Liver (tissue), 9 donors: ENCODE data around the gene KCNQ1. TPM values are rescaled to one million over a fixed set of nuclear protein-coding genes. Genes with fewer than 3 reads are reported as not detected.

Source experiments
- DNase-seq: peaks from one replicate; pipeline ENCODE4 v3.0.0-alpha.2; 2017; ENCODE audit warnings: low spot score
- H3K27ac ChIP-seq, 2 donors: one replicate each; pipeline ENCODE4 v1.7.0; 2013; ENCODE audit warnings: inconsistent platforms in 2 of 2, low read length in 2 of 2, control low read depth in 1 of 2, low read depth in 1 of 2, mild to moderate bottlenecking in 1 of 2
- H3K27me3 ChIP-seq, 4 donors: one replicate each; pipeline versions ENCODE4 v1.6.1 to v1.7.0; 2013; ENCODE audit warnings: low read length in 3 of 4, inconsistent platforms in 1 of 4, mild to moderate bottlenecking in 1 of 4, moderate library complexity in 1 of 4; ENCODE audit not compliant: control insufficient read depth in 4 of 4, insufficient read depth in 4 of 4
- H3K36me3 ChIP-seq, 4 donors: one replicate each; pipeline versions ENCODE4 v1.6.1 to v1.7.0; 2013; ENCODE audit warnings: low read length in 3 of 4, mild to moderate bottlenecking in 3 of 4, low read depth in 1 of 4, moderate library complexity in 1 of 4; ENCODE audit not compliant: control insufficient read depth in 4 of 4, insufficient read depth in 3 of 4
- H3K4me1 ChIP-seq, 4 donors: one replicate each; pipeline versions ENCODE4 v1.6.1 to v1.7.0; 2013; ENCODE audit warnings: low read length in 3 of 4, mild to moderate bottlenecking in 3 of 4, moderate library complexity in 1 of 4; ENCODE audit not compliant: control insufficient read depth in 4 of 4, insufficient read depth in 4 of 4
- H3K4me3 ChIP-seq, 3 donors: one replicate each; pipeline versions ENCODE4 v1.6.1 to v1.7.0; 2013; ENCODE audit warnings: low read length in 3 of 3, control low read depth in 1 of 3, low read depth in 1 of 3, mild to moderate bottlenecking in 1 of 3
- H3K9ac ChIP-seq, 2 donors: one replicate each; pipeline ENCODE4 v1.7.0; 2013; ENCODE audit warnings: low read length in 2 of 2, mild to moderate bottlenecking in 2 of 2, moderate library complexity in 2 of 2, control low read depth in 1 of 2, low read depth in 1 of 2
- H3K9me3 ChIP-seq, 4 donors: one replicate each; pipeline versions ENCODE4 v1.6.1 to v1.7.0; 2013; ENCODE audit warnings: low read length in 3 of 4; ENCODE audit not compliant: control insufficient read depth in 4 of 4
- ATF3 ChIP-seq: IDR thresholded peaks from 2 replicates; pipeline ENCODE4 v1.6.1; 2016; ENCODE audit warnings: antibody characterized with exemption
- EGR1 ChIP-seq, 2 donors: IDR thresholded peaks; 2 replicates each; pipeline ENCODE4 v1.6.1; 2016 to 2018; ENCODE audit warnings: antibody characterized with exemption in 2 of 2, low read depth in 2 of 2
- FOXA1 ChIP-seq: IDR thresholded peaks from 2 replicates; pipeline ENCODE4 v1.6.1; 2016; ENCODE audit warnings: antibody characterized with exemption
- GABPA ChIP-seq, 2 donors: IDR thresholded peaks in 1 of 2; conservative IDR thresholded peaks in 1 of 2; 2 replicates each; pipeline ENCODE4 v1.6.1; 2016; ENCODE audit warnings: antibody characterized with exemption in 2 of 2, mild to moderate bottlenecking in 1 of 2, moderate library complexity in 1 of 2
- HNF4A ChIP-seq, 2 donors: conservative IDR thresholded peaks; 2 replicates each; pipeline ENCODE4 v1.6.1; 2016; ENCODE audit warnings: antibody characterized with exemption in 2 of 2, mild to moderate bottlenecking in 2 of 2
- HNF4G ChIP-seq: IDR thresholded peaks from 2 replicates; pipeline ENCODE4 v1.6.1; 2016; ENCODE audit warnings: antibody characterized with exemption
- JUND ChIP-seq, 2 donors: IDR thresholded peaks; 2 replicates each; pipeline ENCODE4 v1.6.1; 2016; ENCODE audit warnings: antibody characterized with exemption in 2 of 2
- MAX ChIP-seq: IDR thresholded peaks from 2 replicates; pipeline ENCODE4 v1.6.1; 2016; ENCODE audit warnings: antibody characterized with exemption
- NR2F2 ChIP-seq: IDR thresholded peaks from 2 replicates; pipeline ENCODE4 v1.6.1; 2016; ENCODE audit warnings: antibody characterized with exemption
- RAD21 ChIP-seq, 2 donors: IDR thresholded peaks; 2 replicates each; pipeline ENCODE4 v1.6.1; 2016; ENCODE audit warnings: antibody characterized with exemption in 2 of 2, mild to moderate bottlenecking in 2 of 2
- SP1 ChIP-seq: IDR thresholded peaks from 2 replicates; pipeline ENCODE4 v1.6.1; 2018; ENCODE audit warnings: antibody characterized with exemption, mild to moderate bottlenecking
- WGBS: extraction: QIAGEN DNeasy Blood & Tissue Kit; methylation state at CpG from one replicate; pipeline ENCODE4 v1.1.7; 2013; 5-methylcytosine and 5-hydroxymethylcytosine counted together
- polyA plus RNA-seq, 2 donors: library from polyadenylated mRNA; stranded (reverse) in 1 of 2; unstranded in 1 of 2; fragments of 200-250 nt in 1 of 2; fragments of >200 nt in 1 of 2; fragmentation: Nextera tagmentation in 1 of 2; extraction: Ambion mirVana in 1 of 2; gene quantifications; one replicate each; pipeline versions ENCODE4 v1.2.1 to v1.2.3, GENCODE V29; 2013 to 2015
- total RNA-seq, 2 donors: library from RNA; depleted of rRNA; stranded (reverse); fragments of >200 nt; gene quantifications; one replicate each; pipeline ENCODE4 v1.2.3, GENCODE V29; 2014
- TF ChIP-seq, protein P1 (sequence below): IDR thresholded peaks from 2 replicates; pipeline ENCODE4 v1.6.1; 2016; ENCODE audit warnings: antibody characterized with exemption, mild to moderate bottlenecking
- donor health status: healthy.
- donor health status: healthy.
- donor health status: healthy.
- donor health status: healthy.
- donor health status: healthy.

The KCNQ1 gene
- total and polyA plus RNA-seq, 4 donors: 0.31 to 2.2 (median 1.5) TPM

DNA sequence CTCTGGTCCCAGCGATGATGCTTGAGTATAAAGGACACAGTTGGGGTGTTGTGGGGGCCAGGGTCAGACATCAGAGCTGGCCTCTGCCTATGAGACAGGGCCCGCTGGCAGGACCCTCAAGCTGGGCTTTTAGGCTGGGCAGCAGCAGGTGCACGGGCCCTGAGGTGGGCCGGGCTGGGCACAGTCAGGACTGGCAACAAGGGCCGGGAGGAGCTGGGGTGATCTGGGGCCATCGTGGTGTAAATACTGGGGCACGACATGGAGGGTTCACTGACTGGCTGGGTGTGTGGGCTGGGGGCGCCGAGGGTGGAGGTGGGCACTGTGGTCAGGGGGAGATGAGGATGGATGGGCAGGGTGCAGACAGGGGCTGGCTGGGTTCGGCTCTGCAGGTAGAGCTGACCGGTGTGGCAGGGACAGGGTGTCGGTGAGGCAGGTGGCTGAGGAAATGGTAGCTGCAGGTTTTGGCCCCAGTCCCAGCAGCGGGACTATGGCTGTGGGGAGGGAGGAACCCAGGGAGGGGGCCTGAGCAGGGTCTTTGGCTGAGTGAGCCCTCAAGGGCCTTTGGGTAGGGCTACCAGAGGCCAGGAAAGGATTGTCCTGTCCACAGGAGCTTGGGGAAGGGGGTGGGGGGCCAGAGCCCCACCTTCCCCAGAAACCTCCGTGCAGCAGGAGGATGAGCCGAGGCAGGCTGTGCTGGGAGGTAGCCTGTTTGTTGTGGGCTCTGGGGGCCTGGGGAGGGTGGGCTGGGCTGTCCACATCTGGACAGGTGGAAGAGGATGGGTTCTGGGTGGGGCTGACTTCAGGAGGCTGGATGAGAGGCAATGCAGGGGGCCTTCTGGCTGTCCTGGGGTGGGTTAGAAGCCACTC lies 81.4 kb downstream of the KCNQ1 start:
- H3K27me3 ChIP-seq: peaks cover 0 to 6% (median 0%) of the 10 kb centered on the region in 4 donors
- 72% methylated on average over 15 of the region's 15 CpGs for WGBS
- H3K27ac ChIP-seq: no peak overlapping the region
- TF ChIP-seq RAD21 (IDR thresholded peaks at IDR 0.05) (no peak), NR2F2 (no peak), MAX (no peak), ATF3 (no peak), EGR1 (IDR thresholded peaks at IDR 0.05; ENCODE audit: low read depth in 2 of 2) (no peak), SP1 (no peak), JUND (IDR thresholded peaks at IDR 0.05) (no peak), GABPA (IDR thresholded peaks at IDR 0.05 in 1 of 2, conservative IDR thresholded peaks at IDR 0.05 in 1 of 2) (no peak), HNF4A (conservative IDR thresholded peaks at IDR 0.05) (no peak), FOXA1 (no peak)
- TF ChIP-seq, protein P1, sequence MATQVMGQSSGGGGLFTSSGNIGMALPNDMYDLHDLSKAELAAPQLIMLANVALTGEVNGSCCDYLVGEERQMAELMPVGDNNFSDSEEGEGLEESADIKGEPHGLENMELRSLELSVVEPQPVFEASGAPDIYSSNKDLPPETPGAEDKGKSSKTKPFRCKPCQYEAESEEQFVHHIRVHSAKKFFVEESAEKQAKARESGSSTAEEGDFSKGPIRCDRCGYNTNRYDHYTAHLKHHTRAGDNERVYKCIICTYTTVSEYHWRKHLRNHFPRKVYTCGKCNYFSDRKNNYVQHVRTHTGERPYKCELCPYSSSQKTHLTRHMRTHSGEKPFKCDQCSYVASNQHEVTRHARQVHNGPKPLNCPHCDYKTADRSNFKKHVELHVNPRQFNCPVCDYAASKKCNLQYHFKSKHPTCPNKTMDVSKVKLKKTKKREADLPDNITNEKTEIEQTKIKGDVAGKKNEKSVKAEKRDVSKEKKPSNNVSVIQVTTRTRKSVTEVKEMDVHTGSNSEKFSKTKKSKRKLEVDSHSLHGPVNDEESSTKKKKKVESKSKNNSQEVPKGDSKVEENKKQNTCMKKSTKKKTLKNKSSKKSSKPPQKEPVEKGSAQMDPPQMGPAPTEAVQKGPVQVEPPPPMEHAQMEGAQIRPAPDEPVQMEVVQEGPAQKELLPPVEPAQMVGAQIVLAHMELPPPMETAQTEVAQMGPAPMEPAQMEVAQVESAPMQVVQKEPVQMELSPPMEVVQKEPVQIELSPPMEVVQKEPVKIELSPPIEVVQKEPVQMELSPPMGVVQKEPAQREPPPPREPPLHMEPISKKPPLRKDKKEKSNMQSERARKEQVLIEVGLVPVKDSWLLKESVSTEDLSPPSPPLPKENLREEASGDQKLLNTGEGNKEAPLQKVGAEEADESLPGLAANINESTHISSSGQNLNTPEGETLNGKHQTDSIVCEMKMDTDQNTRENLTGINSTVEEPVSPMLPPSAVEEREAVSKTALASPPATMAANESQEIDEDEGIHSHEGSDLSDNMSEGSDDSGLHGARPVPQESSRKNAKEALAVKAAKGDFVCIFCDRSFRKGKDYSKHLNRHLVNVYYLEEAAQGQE: no peak
- H3K9ac ChIP-seq: no peak overlapping the region
- no peaks in the 10 kb centered on the region for H3K36me3 ChIP-seq
- H3K9me3 ChIP-seq: no peaks in the 10 kb centered on the region
- no peaks in the 10 kb centered on the region for H3K4me1 ChIP-seq
- no peak overlapping the region for H3K4me3 ChIP-seq
- no peak for DNase-seq

DNA sequence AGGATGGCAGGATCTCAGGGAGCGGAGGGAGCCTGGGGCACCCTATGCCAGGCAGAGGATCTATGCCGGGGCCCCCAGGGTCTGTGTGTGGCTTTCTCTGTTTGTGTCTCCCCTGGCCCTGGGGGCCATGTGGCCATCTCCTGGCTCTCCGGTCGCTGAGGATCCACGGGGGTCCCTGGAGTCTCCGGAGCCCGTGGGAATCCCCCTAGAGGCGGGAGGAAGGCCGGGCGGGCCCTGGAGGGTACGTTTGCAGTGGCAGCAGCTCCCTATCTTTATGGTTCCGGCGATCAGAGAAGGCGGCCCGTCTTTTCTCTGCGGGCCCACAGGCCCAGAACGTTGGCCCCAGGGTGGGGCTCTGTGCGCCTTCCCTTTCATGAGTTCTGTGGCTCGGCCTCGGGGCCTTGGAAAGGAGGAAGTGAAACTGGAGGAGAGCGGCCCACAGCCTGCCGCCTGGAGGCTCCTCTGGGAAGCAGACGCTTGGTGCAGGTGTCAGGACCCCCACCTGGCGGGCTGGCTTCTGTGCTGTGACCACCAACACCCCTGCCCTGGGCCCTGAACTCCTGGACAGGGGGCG lies 82.1 kb downstream of the KCNQ1 start:
- TF ChIP-seq RAD21 (IDR thresholded peaks at IDR 0.05) (no peak), FOXA1 (no peak), HNF4G (no peak)
- Histone ChIP-seq H3K27me3 (peaks cover 0 to 6% (median 0%) of the 10 kb centered on the region in 4 donors), H3K4me3 (no peak overlapping the region), H3K4me1 (no peaks in the 10 kb centered on the region), H3K9me3 (no peaks in the 10 kb centered on the region), H3K27ac (no peak overlapping the region), H3K36me3 (no peaks in the 10 kb centered on the region), H3K9ac (no peak overlapping the region)
- no peak for DNase-seq
- 45% methylated on average over 25 of the region's 25 CpGs for WGBS
